H1 (cell line): Measurements from ENCODE around the gene SASS6. TPM values are rescaled to one million over a fixed set of nuclear protein-coding genes. Genes with fewer than 3 reads are reported as not detected.

Source experiments
- RFX5 ChIP-seq: IDR thresholded peaks from 2 replicates; pipeline ENCODE4 v1.6.1; 2011; ENCODE audit warnings: low read depth, low read length, improper control_type of control experiment, borderline replicate concordance
- SP2 ChIP-seq: IDR thresholded peaks from 2 replicates; pipeline ENCODE4 v1.6.1; 2012; ENCODE audit warnings: mild to moderate bottlenecking, low read length, inconsistent platforms
- TAF7 ChIP-seq: optimal IDR thresholded peaks from 2 replicates; pipeline ENCODE3; 2011; ENCODE audit warnings: low read depth, mild to moderate bottlenecking, inconsistent platforms, low read length, moderate library complexity, borderline replicate concordance
- polyA plus RNA-seq, 7 experiments: library from polyadenylated mRNA; depleted of rRNA in 3 of 7; stranded (reverse) in 5 of 7; unstranded in 2 of 7; fragments of >200 nt in 5 of 7; fragments of 200-250 nt in 2 of 7; gene quantifications; 1 replicate in 5 of 7; 2 replicates in 1 of 7; 4 replicates in 1 of 7; pipeline versions ENCODE4 v1.2.1 to v1.2.3, GENCODE V29; 2011 to 2013; ENCODE audit warnings: missing spikeins in 2 of 7, mixed read lengths in 2 of 7
- total RNA-seq: library from RNA; stranded (reverse); fragmentation: NEBNext Ultra II Directional; extraction: Animal tissue kit (Norgen Biotek cat#: 25700); gene quantifications from 2 replicates; pipeline ENCODE4 v1.2.1, GENCODE V29; 2021

Gene SASS6
- total and polyA plus RNA-seq, 2 of the 8 experiments (the other 6 are each of a cell fraction or from before 2014, with no cell fraction given), result 1.2 to 13.8 TPM

- TF ChIP-seq RFX5 (no peak), SP2 (no peak), TAF7 (no peak)
Measured at GRCh38 chr1:100077531-100077930, 55.2 kb downstream of the SASS6 start (continued).
